ENCODE measurements around the gene HSF2BP. TPM values are rescaled to one million over a fixed set of nuclear protein-coding genes. Genes with fewer than 3 reads are reported as not detected.

The HSF2BP gene
- polyA plus RNA-seq, 1 donor (not counting 4 experiments of a cell fraction or from before 2014, with no cell fraction given), result 6.1 TPM

GRCh38 chr21:43697758-43698643, 38.7 kb upstream of the HSF2BP start:
- dilution Hi-C loops (cut with MboI; ENCODE audit: extremely low pct_ligation_motif_present, low sequenced_read_pairs), result no loop called here
- Histone ChIP-seq H3K4me2 (ENCODE audit: control insufficient read depth, extremely low read depth, insufficient read depth, low read depth, low read length) (no peak overlapping the region), H3K9ac (ENCODE audit: control insufficient read depth, extremely low read depth, insufficient read depth, low read length) (no peak overlapping the region), H3K9me3 (ENCODE audit: control insufficient read depth, low read depth, low read length) (no peaks in the 10 kb centered on the region), H4K20me1 (ENCODE audit: control insufficient read depth, extremely low read depth, insufficient read depth, low read length) (no peaks in the 10 kb centered on the region), H3K27ac (ENCODE audit: control insufficient read depth, insufficient read depth, low read length) (no peak overlapping the region), H3K9me1 (ENCODE audit: control insufficient read depth, extremely low read depth, insufficient read depth, low read length) (no peaks in the 10 kb centered on the region), H3K4me3 (ENCODE audit: control insufficient read depth in 2 of 3, extremely low read depth in 1 of 3, insufficient read depth in 2 of 3, low read depth in 1 of 3, low read length in 3 of 3) (no peak overlapping the region), H2AFZ (ENCODE audit: control insufficient read depth, low read length) (no peak overlapping the region), H3K27me3 (ENCODE audit: control insufficient read depth, extremely low read depth, insufficient read depth, low read length) (no peaks in the 10 kb centered on the region), H3K4me1 (ENCODE audit: control insufficient read depth, extremely low read depth, insufficient read depth, low read length) (peaks cover 3% of the 10 kb centered on the region), H3K36me3 (ENCODE audit: control insufficient read depth in 2 of 2, extremely low read depth in 1 of 2, insufficient read depth in 2 of 2, low read length in 2 of 2) (peaks cover 5 to 14% of the 10 kb centered on the region in 2 experiments), H3K79me2 (ENCODE audit: control insufficient read depth, insufficient read depth, low read length) (no peaks in the 10 kb centered on the region)
- DNase-seq (ENCODE audit: low read depth, low spot score) (no peak), FAIRE-seq (no peak)
- no peak for TF ChIP-seq EZH2 (IDR thresholded peaks at IDR 0.05; ENCODE audit: low read length)
- no peak for TF ChIP-seq CTCF (optimal IDR thresholded peaks at IDR 0.05 in 1 of 3, IDR thresholded peaks at IDR 0.05 in 1 of 3, conservative IDR thresholded peaks at IDR 0.05 in 1 of 3; ENCODE audit: extremely low read depth in 1 of 3, insufficient read depth in 2 of 3, low read length in 3 of 3)

GRCh38 chr21:43696214-43696613, 36.9 kb upstream of the HSF2BP start:
- Histone ChIP-seq H3K9me3 (ENCODE audit: control insufficient read depth, low read depth, low read length) (no peaks in the 10 kb centered on the region), H3K36me3 (ENCODE audit: control insufficient read depth in 2 of 2, extremely low read depth in 1 of 2, insufficient read depth in 2 of 2, low read length in 2 of 2) (peaks cover 11 to 22% of the 10 kb centered on the region in 2 experiments), H3K4me1 (ENCODE audit: control insufficient read depth, extremely low read depth, insufficient read depth, low read length) (no peaks in the 10 kb centered on the region), H3K4me2 (ENCODE audit: control insufficient read depth, extremely low read depth, insufficient read depth, low read depth, low read length) (no peak overlapping the region), H3K4me3 (ENCODE audit: control insufficient read depth in 2 of 3, extremely low read depth in 1 of 3, insufficient read depth in 2 of 3, low read depth in 1 of 3, low read length in 3 of 3) (no peak overlapping the region), H2AFZ (ENCODE audit: control insufficient read depth, low read length) (no peak overlapping the region), H3K27me3 (ENCODE audit: control insufficient read depth, extremely low read depth, insufficient read depth, low read length) (no peaks in the 10 kb centered on the region), H3K27ac (ENCODE audit: control insufficient read depth, insufficient read depth, low read length) (no peak overlapping the region), H3K9ac (ENCODE audit: control insufficient read depth, extremely low read depth, insufficient read depth, low read length) (no peak overlapping the region), H3K9me1 (ENCODE audit: control insufficient read depth, extremely low read depth, insufficient read depth, low read length) (no peaks in the 10 kb centered on the region), H4K20me1 (ENCODE audit: control insufficient read depth, extremely low read depth, insufficient read depth, low read length) (no peaks in the 10 kb centered on the region), H3K79me2 (ENCODE audit: control insufficient read depth, insufficient read depth, low read length) (no peaks in the 10 kb centered on the region)
- dilution Hi-C loops (cut with MboI; ENCODE audit: extremely low pct_ligation_motif_present, low sequenced_read_pairs), result no loop called here
- FAIRE-seq, result no peak
- no peak for TF ChIP-seq CTCF (optimal IDR thresholded peaks at IDR 0.05 in 1 of 3, IDR thresholded peaks at IDR 0.05 in 1 of 3, conservative IDR thresholded peaks at IDR 0.05 in 1 of 3; ENCODE audit: extremely low read depth in 1 of 3, insufficient read depth in 2 of 3, low read length in 3 of 3)
- no peak for TF ChIP-seq EZH2 (IDR thresholded peaks at IDR 0.05; ENCODE audit: low read length)
- no peak for DNase-seq (ENCODE audit: low read depth, low spot score)
